SK-N-SH (cell line): ENCODE measurements around the gene TRIM62. TPM values are rescaled to one million over a fixed set of nuclear protein-coding genes. Genes with fewer than 3 reads are reported as not detected.

Experiments
- CTCF ChIA-PET: fragments of 300-600, 350-600 bp; formaldehyde crosslinking; extraction: SDS; loops from one replicate; lab custom pipeline; 2021; lab: Yijun Ruan, JAX
- POLR2A ChIA-PET: fragments of 350-600 bp; sonication (Branson Sonifier 250); formaldehyde crosslinking; extraction: SDS; loops from one replicate; lab custom pipeline; 2020; ENCODE audit warnings: antibody characterized with exemption, inconsistent platforms; lab: Yijun Ruan, JAX
- DNase-seq: peaks from one replicate; pipeline ENCODE4 v3.0.0; 2012
- H2AFZ ChIP-seq: fragments of 200-600 bp; sonication (generic); 2 replicates; pipeline ENCODE4 v1.8.1; 2016; ENCODE audit warnings: antibody characterized with exemption, mild to moderate bottlenecking, low read depth
- H3F3A ChIP-seq: fragments of 200-600 bp; sonication (generic); replicated peaks from 2 replicates; pipeline ENCODE3; 2016; ENCODE audit warnings: antibody characterized with exemption, mild to moderate bottlenecking; ENCODE audit not compliant: insufficient read depth
- H3K27ac ChIP-seq, 2 experiments: fragments of 200-500 bp in 1 of 2; fragments of 200-600 bp in 1 of 2; sonication (Bioruptor generic) in 1 of 2; sonication (generic), shearing (Covaris generic) in 1 of 2; 2 replicates each; pipeline versions ENCODE4 v1.5.1 to v1.6.1; 2014 to 2016; ENCODE audit warnings: low read depth in 2 of 2, inconsistent platforms in 1 of 2, low read length in 1 of 2, mild to moderate bottlenecking in 1 of 2, mixed read lengths in 1 of 2
- H3K27me3 ChIP-seq: fragments of 200-600 bp; sonication (generic), shearing (Covaris generic); 2 replicates; pipeline ENCODE4 v1.6.1; 2016; ENCODE audit warnings: mixed run types; ENCODE audit not compliant: insufficient read depth
- H3K36me3 ChIP-seq, 2 experiments: fragments of 200-500 bp in 1 of 2; fragments of 200-600 bp in 1 of 2; sonication (Bioruptor generic) in 1 of 2; sonication (generic) in 1 of 2; replicated peaks in 1 of 2; 2 replicates each; pipeline versions ENCODE3 to v1.5.1; 2014 to 2016; ENCODE audit warnings: low read length in 1 of 2, mild to moderate bottlenecking in 1 of 2; ENCODE audit not compliant: insufficient read depth in 2 of 2, control insufficient read depth in 1 of 2
- H3K4me1 ChIP-seq, 2 experiments: fragments of 200-500 bp in 1 of 2; fragments of 200-600 bp in 1 of 2; sonication (Bioruptor generic) in 1 of 2; sonication (generic), shearing (Covaris generic) in 1 of 2; 2 replicates each; pipeline versions ENCODE4 v1.5.1 to v1.6.1; 2014 to 2016; ENCODE audit warnings: low read depth in 1 of 2, low read length in 1 of 2, mixed run types in 1 of 2; ENCODE audit not compliant: insufficient read depth in 2 of 2, control insufficient read depth in 1 of 2
- H3K4me2 ChIP-seq: fragments of 200-600 bp; sonication (generic), shearing (Covaris generic); 2 replicates; pipeline ENCODE4 v1.6.1; 2017; ENCODE audit warnings: mixed run types
- H3K4me3 ChIP-seq, 2 experiments: fragments of 200-500 bp in 1 of 2; fragments of 200-600 bp in 1 of 2; sonication (Bioruptor generic) in 1 of 2; sonication (generic), shearing (Covaris generic) in 1 of 2; 2 replicates each; pipeline versions ENCODE4 v1.5.1 to v1.8.1; 2014 to 2016; ENCODE audit warnings: low read depth in 2 of 2, inconsistent platforms in 1 of 2, low read length in 1 of 2, mild to moderate bottlenecking in 1 of 2, mixed read lengths in 1 of 2, moderate library complexity in 1 of 2
- H3K79me2 ChIP-seq: fragments of 200-600 bp; sonication (generic); 2 replicates; pipeline ENCODE4 v1.8.1; 2017; ENCODE audit warnings: mild to moderate bottlenecking; ENCODE audit not compliant: insufficient read depth
- H3K9ac ChIP-seq: fragments of 200-600 bp; sonication (generic); 2 replicates; pipeline ENCODE4 v1.6.1; 2017; ENCODE audit warnings: mixed run types
- H3K9me2 ChIP-seq: fragments of 200-600 bp; sonication (generic); 2 replicates; pipeline ENCODE4 v1.6.1; 2017; ENCODE audit warnings: mixed run types
- H3K9me3 ChIP-seq: fragments of 200-600 bp; sonication (generic); 2 replicates; pipeline ENCODE4 v1.6.1; 2017; ENCODE audit warnings: mixed run types, mild to moderate bottlenecking, moderate library complexity
- H4K20me1 ChIP-seq: fragments of 200-600 bp; sonication (generic); 2 replicates; pipeline ENCODE4 v1.6.1; 2017; ENCODE audit warnings: mild to moderate bottlenecking, mixed run types; ENCODE audit not compliant: insufficient read depth
- CHD2 ChIP-seq: fragments of 150-350 bp; IDR thresholded peaks from 2 replicates; pipeline ENCODE4 v1.6.1; 2018; ENCODE audit warnings: low read length; ENCODE audit not compliant: partially characterized antibody
- GATA2 ChIP-seq: sonication (generic); formaldehyde crosslinking; IDR thresholded peaks from 2 replicates; pipeline ENCODE4 v1.5.0; 2020; ENCODE audit warnings: mild to moderate bottlenecking, missing genetic modification reagents
- IRF3 ChIP-seq: fragments of 150-350 bp; IDR thresholded peaks from 2 replicates; pipeline ENCODE4 v1.6.1; 2016; ENCODE audit warnings: mild to moderate bottlenecking, low read depth, low read length
- MAX ChIP-seq: IDR thresholded peaks from 2 replicates; pipeline ENCODE4 v1.4.0; 2012; ENCODE audit warnings: low read depth
- PBX3 ChIP-seq: IDR thresholded peaks from 2 replicates; pipeline ENCODE4; 2012
- RXRA ChIP-seq: IDR thresholded peaks from 2 replicates; pipeline ENCODE4 v1.4.0; 2012; ENCODE audit warnings: low read depth, mild to moderate bottlenecking, borderline replicate concordance
- USF1 ChIP-seq: IDR thresholded peaks from 2 replicates; pipeline ENCODE4 v1.4.0; 2012; ENCODE audit warnings: low read depth, borderline replicate concordance
- WGBS: methylation state at CpG from one replicate; pipeline ENCODE4 v1.1.6; 2017; ENCODE audit warnings: low lambda C conversion rate; 5-methylcytosine and 5-hydroxymethylcytosine counted together
- polyA plus RNA-seq, 3 experiments: library from polyadenylated mRNA; depleted of rRNA; stranded (reverse); fragments of >200 nt; gene quantifications; 2 replicates each; pipeline ENCODE4 v1.2.3, GENCODE V29; 2012

The TRIM62 gene
- polyA plus RNA-seq, 1 of the 3 experiments (the other 2 are of a cell fraction) = 4.4 TPM

GRCh38 chr1:33120436-33121231 lies 61.2 kb downstream of the TRIM62 start:
- DNase-seq = peak; percentile 50
- 81% methylated on average over 4 of the region's 8 CpGs for WGBS
- POLR2A ChIA-PET = no interaction called here

GRCh38 chr1:33119532-33120217 lies 62.2 kb downstream of the TRIM62 start:
- H3K4me1 ChIP-seq = peaks cover 0 to 4% of the 10 kb centered on the region in 2 experiments; a peak in 1 of 4 replicates
- H3K27me3 ChIP-seq = no peaks in the 10 kb centered on the region
- H3F3A ChIP-seq = no peaks in the 10 kb centered on the region
- no peak overlapping the region for H3K9ac ChIP-seq
- H3K9me2 ChIP-seq = no peaks in the 10 kb centered on the region
- H3K9me3 ChIP-seq = no peaks in the 10 kb centered on the region
- no peaks in the 10 kb centered on the region for H3K79me2 ChIP-seq
- no peak overlapping the region for H3K27ac ChIP-seq
- H3K4me3 ChIP-seq = no peak overlapping the region
- CTCF ChIA-PET = no interaction called here
- 82% methylated on average over 6 of the region's 16 CpGs for WGBS
- H4K20me1 ChIP-seq = no peaks in the 10 kb centered on the region
- DNase-seq = no peak
- TF ChIP-seq CHD2 = no peak
- TF ChIP-seq IRF3 = no peak
- TF ChIP-seq PBX3 = no peak
- TF ChIP-seq, all 33 proteins: peak for 0
- POLR2A ChIA-PET = no interaction called here
- H3K36me3 ChIP-seq = no peaks in the 10 kb centered on the region
- H3K4me2 ChIP-seq = no peak overlapping the region
- no peak overlapping the region for H2AFZ ChIP-seq

More at GRCh38 chr1:33120436-33121231, 61.2 kb downstream of the TRIM62 start:
- 0 out of 2 replicates have a peak, but pooled peaks cover under 1% of the 10 kb centered on the region for H3K79me2 ChIP-seq
- no peaks in the 10 kb centered on the region for H3K9me2 ChIP-seq
- CTCF ChIA-PET = no interaction called here
- H3F3A ChIP-seq = no peaks in the 10 kb centered on the region
- H3K9ac ChIP-seq = no peak overlapping the region
- peaks cover 0 to 4% of the 10 kb centered on the region in 2 experiments; a peak in 1 of 4 replicates for H3K4me1 ChIP-seq
- no peaks in the 10 kb centered on the region for H4K20me1 ChIP-seq
- H2AFZ ChIP-seq = no peak overlapping the region
- no peak overlapping the region for H3K27ac ChIP-seq
- H3K27me3 ChIP-seq = no peaks in the 10 kb centered on the region
- TF ChIP-seq GATA2 (CRISPR knock-in tag) (peak; percentile 32; the same call in 1 of the 2 replicates), MAX (no peak), USF1 (no peak), RXRA (no peak)
- no peaks in the 10 kb centered on the region for H3K9me3 ChIP-seq
- no peaks in the 10 kb centered on the region for H3K36me3 ChIP-seq
- H3K4me3 ChIP-seq = no peak overlapping the region
- no peak overlapping the region for H3K4me2 ChIP-seq
